IPS-18c (cell line): ENCODE results near the gene ZFAND5.

ENCODE experiments used
- H3K4me3 ChIP-seq: 2 replicates; pipeline ENCODE4 v1.7.0; 2013; ENCODE audit warnings: low read depth, mild to moderate bottlenecking, low read length, moderate library complexity; ENCODE audit not compliant: insufficient read depth
- H3K9me3 ChIP-seq: one replicate; pipeline ENCODE4 v1.6.1; 2013; ENCODE audit warnings: mild to moderate bottlenecking, low read length, moderate library complexity; ENCODE audit not compliant: control insufficient read depth, insufficient read depth

The ZFAND5 gene

GRCh38 chr9:72338631-72339030, 26.4 kb downstream of the ZFAND5 start:
- H3K4me3 ChIP-seq: no peak overlapping the region
- no peaks in the 10 kb centered on the region for H3K9me3 ChIP-seq

- Histone ChIP-seq H3K9me3 (no peaks in the 10 kb centered on the region), H3K4me3 (no peak overlapping the region)
These were observed 27.7 kb downstream of the ZFAND5 start for GRCh38 chr9:72337286-72337685.

- no peak overlapping the region for H3K4me3 ChIP-seq
- H3K9me3 ChIP-seq: no peaks in the 10 kb centered on the region
These were observed 30.2 kb downstream of the ZFAND5 start for GRCh38 chr9:72334658-72335337.

GRCh38 chr9:72333709-72334108, 31.3 kb downstream of the ZFAND5 start:
- Histone ChIP-seq H3K9me3 (no peaks in the 10 kb centered on the region), H3K4me3 (no peak overlapping the region)

GRCh38 chr9:72333197-72333596, 31.8 kb downstream of the ZFAND5 start:
- Histone ChIP-seq H3K4me3 (no peak overlapping the region), H3K9me3 (no peaks in the 10 kb centered on the region)

GRCh38 chr9:72332351-72332750, 32.7 kb downstream of the ZFAND5 start:
- H3K4me3 ChIP-seq: no peak overlapping the region
- H3K9me3 ChIP-seq: no peaks in the 10 kb centered on the region

- peaks cover 2% of the 10 kb centered on the region for H3K9me3 ChIP-seq
- H3K4me3 ChIP-seq: no peak overlapping the region
These were observed 37.4 kb downstream of the ZFAND5 start for GRCh38 chr9:72327631-72328030.

GRCh38 chr9:72326641-72327040, 38.4 kb downstream of the ZFAND5 start:
- no peak overlapping the region for H3K4me3 ChIP-seq
- H3K9me3 ChIP-seq: peaks cover 2% of the 10 kb centered on the region

GRCh38 chr9:72324974-72325373, 40.0 kb downstream of the ZFAND5 start:
- peaks cover 2% of the 10 kb centered on the region for H3K9me3 ChIP-seq
- H3K4me3 ChIP-seq: no peak overlapping the region

- peaks cover 2% of the 10 kb centered on the region for H3K9me3 ChIP-seq
- H3K4me3 ChIP-seq: no peak overlapping the region
These were observed 42.3 kb downstream of the ZFAND5 start for GRCh38 chr9:72322678-72323077.

- no peak overlapping the region for H3K4me3 ChIP-seq
These were observed 42.7 kb downstream of the ZFAND5 start for GRCh38 chr9:72322259-72322658.

GRCh38 chr9:72315510-72316311, 49.3 kb downstream of the ZFAND5 start:
- Histone ChIP-seq H3K9me3 (no peaks in the 10 kb centered on the region), H3K4me3 (no peak overlapping the region)

More at GRCh38 chr9:72322259-72322658, 42.7 kb downstream of the ZFAND5 start:
- H3K9me3 ChIP-seq: peaks cover 2% of the 10 kb centered on the region

- no peaks in the 10 kb centered on the region for H3K9me3 ChIP-seq
- H3K4me3 ChIP-seq: no peak overlapping the region
These were observed 49.9 kb downstream of the ZFAND5 start for GRCh38 chr9:72315089-72315509.

GRCh38 chr9:72313507-72313906, 51.5 kb downstream of the ZFAND5 start:
- H3K4me3 ChIP-seq: no peak overlapping the region
- H3K9me3 ChIP-seq: no peaks in the 10 kb centered on the region

GRCh38 chr9:72312386-72312987, 52.5 kb downstream of the ZFAND5 start:
- Histone ChIP-seq H3K4me3 (no peak overlapping the region), H3K9me3 (no peaks in the 10 kb centered on the region)

GRCh38 chr9:72309364-72310133, 55.5 kb downstream of the ZFAND5 start:
- no peaks in the 10 kb centered on the region for H3K9me3 ChIP-seq
- no peak overlapping the region for H3K4me3 ChIP-seq

- no peaks in the 10 kb centered on the region for H3K9me3 ChIP-seq
- no peak overlapping the region for H3K4me3 ChIP-seq
These were observed 58.2 kb downstream of the ZFAND5 start for GRCh38 chr9:72306761-72307160.
